ENCODE data around the gene ASIC3. TPM values are rescaled to one million over a fixed set of nuclear protein-coding genes. Genes with fewer than 3 reads are reported as not detected.
"Not testable (repeated sequence)": the region's sequence is repeated elsewhere in the genome, so short reads cannot be mapped to it uniquely, and the experiment has no call there.

ASIC3 gene
- polyA plus RNA-seq, 2 of the 4 experiments (the other 2 are of a cell fraction), result 4.1 to 9.8 TPM

DNA sequence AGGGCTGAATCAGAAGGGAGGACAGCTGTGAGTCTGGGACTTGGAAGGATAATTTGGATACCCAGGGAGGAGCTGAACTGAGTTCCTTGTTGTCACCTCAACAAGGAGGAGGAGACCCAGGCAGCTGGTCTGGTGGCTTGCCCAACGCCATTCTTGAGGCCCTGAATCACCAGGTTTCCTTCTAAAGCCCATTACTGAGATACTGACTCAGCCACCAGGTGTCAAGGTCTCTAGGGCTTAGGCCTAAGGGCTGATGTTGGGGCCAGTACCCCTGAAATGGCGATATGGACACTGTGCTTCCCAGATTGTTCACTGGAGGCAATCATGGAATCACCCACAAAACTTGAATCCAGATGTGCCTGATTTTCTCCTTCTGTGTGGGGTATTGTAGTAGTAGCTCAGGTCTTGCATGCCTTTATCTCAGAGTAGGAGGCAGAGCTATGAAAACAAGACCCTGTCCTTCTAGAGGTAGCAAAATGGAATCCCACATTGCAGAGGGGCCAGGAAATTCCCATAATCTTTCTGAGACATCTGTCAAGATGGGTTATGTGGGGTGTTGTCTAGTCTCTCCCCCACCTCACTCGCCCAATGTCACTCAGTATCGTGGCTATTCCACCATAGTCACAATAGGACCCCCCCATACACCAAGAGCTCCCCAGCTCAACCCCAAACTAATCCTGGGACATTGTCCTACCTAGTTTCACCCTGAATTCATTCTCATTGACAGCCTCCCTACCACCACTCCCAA is 22.2 kb upstream of the ASIC3 start:
- 0 out of 6 replicates have a peak overlapping the region, but pooled peaks of 1 of the 2 experiments have one; percentile 20 for H3K27ac ChIP-seq
- no peaks in the 10 kb centered on the region for H3K9me3 ChIP-seq
- ATAC-seq (no peak), DNase-seq (ENCODE audit: low read depth in 1 of 2, low spot score in 1 of 2) (peak in 1 of 2 experiments; percentile 49), FAIRE-seq (no peak)
- 61% methylated on average over 4 of the region's 4 CpGs for WGBS (ENCODE audit: missing lambda C conversion rate)
- ChIA-PET POLR2A (no interaction called here), CTCF (interaction anchor here (0.8 to 3.3 kb wide), 5 partner anchors 8 to 85 kb away, joined by 3 to 15 read pairs (median 4); no protein-coding TSS in a partner anchor)
- H3K4me3 ChIP-seq, result no peak overlapping the region
- no peak for TF ChIP-seq KDM5A (IDR thresholded peaks at IDR 0.05)
- no peak for TF ChIP-seq FOSL2 (IDR thresholded peaks at IDR 0.05)
- TF ChIP-seq FOSL2 (CRISPR knock-in tag; IDR thresholded peaks at IDR 0.05), result 0 out of 2 replicates have a peak, but pooled peaks have one; percentile 21
- peak; percentile 75 for TF ChIP-seq MAFK (IDR thresholded peaks at IDR 0.05; ENCODE audit: partially characterized antibody)
- no peak for TF ChIP-seq ZNF302 (CRISPR knock-in tag; IDR thresholded peaks at IDR 0.05)
- no peak for TF ChIP-seq POLR2A (IDR thresholded peaks at IDR 0.05; ENCODE audit: low read length)
- TF ChIP-seq RNF2 (IDR thresholded peaks at IDR 0.05; ENCODE audit: borderline replicate concordance, low read depth), result no peak
- TF ChIP-seq HOXA7 (CRISPR knock-in tag; IDR thresholded peaks at IDR 0.05), result no peak
- no peak for TF ChIP-seq MYC (IDR thresholded peaks at IDR 0.05; ENCODE audit: borderline replicate concordance, low read length)
- peaks cover 21% of the 10 kb centered on the region; the same call in 2 of the 3 replicates for H3K4me1 ChIP-seq
- H3K4me2 ChIP-seq, result no peak overlapping the region

DNA sequence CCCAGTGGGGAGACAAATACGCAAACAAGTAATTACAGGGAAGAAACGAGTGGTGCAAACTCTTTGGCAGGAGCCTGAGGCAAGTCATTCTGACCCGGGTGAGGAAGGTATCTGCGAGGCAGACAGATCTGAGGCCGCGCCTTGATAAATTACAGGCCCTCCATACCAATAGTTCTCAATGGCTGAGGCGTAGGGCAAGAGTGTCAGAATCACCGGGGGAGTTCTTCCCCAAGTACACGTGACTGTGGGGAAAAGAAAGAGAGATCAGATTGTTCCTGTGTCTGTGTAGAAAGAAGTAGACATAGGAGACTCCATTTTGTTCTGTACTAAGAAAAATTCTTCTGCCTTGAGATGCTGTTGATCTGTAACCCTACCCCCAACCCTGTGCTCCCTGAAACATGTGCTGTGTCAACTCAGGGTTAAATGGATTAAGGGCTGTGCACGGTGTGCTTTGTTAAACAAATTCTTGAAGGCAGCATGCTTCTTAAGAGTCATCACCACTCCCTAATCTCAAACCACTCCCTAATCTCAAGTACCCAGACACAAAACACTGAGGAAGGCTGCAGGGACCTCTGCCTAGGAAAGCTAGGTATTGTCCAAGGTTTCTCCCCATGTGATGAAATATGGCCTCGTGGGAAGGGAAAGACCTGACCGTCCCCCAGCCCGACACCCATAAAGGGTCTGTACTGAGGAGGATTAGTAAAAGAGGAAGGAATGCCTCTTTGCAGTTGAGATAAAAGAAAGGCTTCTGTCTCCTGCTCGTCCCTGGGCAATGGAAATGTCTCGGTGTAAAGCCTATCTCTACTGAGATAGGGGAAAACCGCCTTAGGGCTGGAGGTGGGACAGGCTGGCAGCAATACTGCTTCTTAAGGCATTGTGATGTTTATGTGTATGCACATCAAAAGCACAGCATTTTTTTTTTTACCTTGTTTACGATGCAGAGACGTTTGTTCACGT is 21.3 kb upstream of the ASIC3 start:
- not testable (repeated sequence) for H3K4me3 ChIP-seq; ATAC-seq; FAIRE-seq; DNase-seq (ENCODE audit: low read depth in 1 of 2, low spot score in 1 of 2); H3K9me3 ChIP-seq
- TF ChIP-seq EHF (CRISPR knock-in tag; IDR thresholded peaks at IDR 0.05) (0 out of 2 replicates have a peak, but pooled peaks have one; percentile 56), ZSCAN20 (CRISPR knock-in tag; IDR thresholded peaks at IDR 0.05) (0 out of 2 replicates have a peak, but pooled peaks have one; percentile 18)
- peak overlapping the region; percentile 74 for H3K4me2 ChIP-seq
- CTCF ChIA-PET, result interaction anchor here (1.4 to 3.6 kb wide), 8 partner anchors 9 to 85 kb away, joined by 4 to 28 read pairs (median 14); no protein-coding TSS in a partner anchor
- POLR2A ChIA-PET, result interaction anchor here (0.8 to 1.5 kb wide), 6 partner anchors 8 to 649 kb away, joined by 3 to 6 read pairs (median 4); partner anchors contain the start of genes ABCF2 and CDK5
- peak overlapping the region in 1 of 2 experiments; percentile 83; a peak in 2 of 6 replicates for H3K27ac ChIP-seq
- WGBS (ENCODE audit: missing lambda C conversion rate), result 49% methylated on average over 19 of the region's 19 CpGs
- peaks cover 21% of the 10 kb centered on the region; the same call in 2 of the 3 replicates for H3K4me1 ChIP-seq

DNA sequence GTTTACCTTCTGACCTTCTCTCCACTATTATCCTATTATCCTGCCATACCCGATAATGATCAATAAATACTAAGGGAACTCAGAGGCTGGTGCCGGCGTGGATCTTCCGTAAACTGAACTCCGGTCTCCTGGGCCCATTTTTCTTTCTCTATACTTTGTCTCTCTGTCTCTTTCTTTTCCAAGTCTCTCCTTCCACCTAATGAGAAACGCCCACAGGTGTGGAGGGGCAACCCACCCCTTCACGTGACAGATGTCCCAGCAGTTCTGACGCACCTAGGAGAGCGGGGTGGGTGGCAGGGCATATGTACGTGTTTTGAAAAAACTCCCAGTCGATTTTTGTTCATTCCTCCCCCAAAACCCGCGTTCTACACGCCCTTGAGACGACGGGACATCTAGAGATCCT is 20.6 kb upstream of the ASIC3 start:
- not testable (repeated sequence) for FAIRE-seq; H3K9me3 ChIP-seq; DNase-seq (ENCODE audit: low read depth in 1 of 2, low spot score in 1 of 2); ATAC-seq
- Histone ChIP-seq H3K4me2 (peak overlapping the region; percentile 74), H3K27ac (peak overlapping the region; percentile 56 to 83; a peak in 5 of 6 replicates), H3K4me3 (peak overlapping the region; percentile 49), H3K4me1 (peaks cover 21% of the 10 kb centered on the region; the same call in 2 of the 3 replicates)
- TF ChIP-seq PHF8 (IDR thresholded peaks at IDR 0.05; ENCODE audit: borderline replicate concordance, low read depth) (peak; percentile 37; the same call in 1 of the 2 replicates), TP53 (CRISPR knock-in tag; IDR thresholded peaks at IDR 0.05) (0 out of 2 replicates have a peak, but pooled peaks have one; percentile 52)
- TF ChIP-seq, protein P1, sequence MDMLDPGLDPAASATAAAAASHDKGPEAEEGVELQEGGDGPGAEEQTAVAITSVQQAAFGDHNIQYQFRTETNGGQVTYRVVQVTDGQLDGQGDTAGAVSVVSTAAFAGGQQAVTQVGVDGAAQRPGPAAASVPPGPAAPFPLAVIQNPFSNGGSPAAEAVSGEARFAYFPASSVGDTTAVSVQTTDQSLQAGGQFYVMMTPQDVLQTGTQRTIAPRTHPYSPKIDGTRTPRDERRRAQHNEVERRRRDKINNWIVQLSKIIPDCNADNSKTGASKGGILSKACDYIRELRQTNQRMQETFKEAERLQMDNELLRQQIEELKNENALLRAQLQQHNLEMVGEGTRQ (IDR thresholded peaks at IDR 0.05), result peak; percentile 76
- POLR2A ChIA-PET, result interaction anchor here (0.8 to 1.5 kb wide), 10 partner anchors 9 to 650 kb away, joined by 3 to 15 read pairs (median 5); partner anchors contain the start of genes ABCF2, CDK5 and SLC4A2
- CTCF ChIA-PET, result interaction anchor here (1.1 to 3.6 kb wide), 13 partner anchors 10 to 85 kb away, joined by 3 to 28 read pairs (median 7); partner anchors contain the start of genes CDK5 and SLC4A2
- 26% methylated on average over 16 of the region's 16 CpGs for WGBS (ENCODE audit: missing lambda C conversion rate)

Data from A549 (cell line).